HG03064 (cell line): ENCODE data around the gene APH1B.
"Not testable (repeated sequence)": the region's sequence is repeated elsewhere in the genome, so short reads cannot be mapped to it uniquely, and the experiment has no call there.

ENCODE experiments used
- ATAC-seq: cut with Tn5 transposase; IDR thresholded peaks from one replicate; pipeline ENCODE4 v1.9.1; 2021; ENCODE audit warnings: low read depth; ENCODE audit not compliant: unreplicated experiment

APH1B gene

GRCh38 chr15:63294359-63294758 is 17.0 kb downstream of the APH1B start:
- no peak for ATAC-seq

GRCh38 chr15:63295341-63295740 is 17.9 kb downstream of the APH1B start:
- ATAC-seq: no peak

- ATAC-seq: no peak
These were observed 18.8 kb downstream of the APH1B start for GRCh38 chr15:63296195-63296594.

GRCh38 chr15:63299943-63300575 is 22.7 kb downstream of the APH1B start:
- ATAC-seq: no peak

- no peak for ATAC-seq
These were observed 23.7 kb downstream of the APH1B start for GRCh38 chr15:63301088-63301487.

- no peak for ATAC-seq
These were observed 27.9 kb downstream of the APH1B start for GRCh38 chr15:63305260-63305659.

GRCh38 chr15:63306492-63307073 is 29.2 kb downstream of the APH1B start:
- ATAC-seq: no peak

- no peak for ATAC-seq
These were observed 31.1 kb downstream of the APH1B start for GRCh38 chr15:63308491-63308890.

- ATAC-seq: no peak
These were observed 31.5 kb downstream of the APH1B start for GRCh38 chr15:63308947-63309346.

- no peak for ATAC-seq
These were observed 33.2 kb downstream of the APH1B start for GRCh38 chr15:63310646-63311045.

- no peak for ATAC-seq
These were observed 34.9 kb downstream of the APH1B start for GRCh38 chr15:63312286-63312685.

- no peak for ATAC-seq
These were observed 36.4 kb downstream of the APH1B start for GRCh38 chr15:63313825-63314224.

GRCh38 chr15:63314409-63314808 is 37.0 kb downstream of the APH1B start:
- no peak for ATAC-seq

GRCh38 chr15:63318344-63318743 is 40.9 kb downstream of the APH1B start:
- no peak for ATAC-seq

GRCh38 chr15:63319065-63319464 is 41.7 kb downstream of the APH1B start:
- ATAC-seq: no peak

GRCh38 chr15:63320446-63320845 is 43.0 kb downstream of the APH1B start:
- not testable (repeated sequence) for ATAC-seq

GRCh38 chr15:63320981-63321380 is 43.6 kb downstream of the APH1B start:
- ATAC-seq: not testable (repeated sequence)

- ATAC-seq: no peak
These were observed 44.1 kb downstream of the APH1B start for GRCh38 chr15:63321462-63321861.

- no peak for ATAC-seq
These were observed 45.1 kb downstream of the APH1B start for GRCh38 chr15:63322541-63322940.

- no peak for ATAC-seq
These were observed 46.6 kb downstream of the APH1B start for GRCh38 chr15:63323798-63324563.

GRCh38 chr15:63324770-63325169 is 47.4 kb downstream of the APH1B start:
- ATAC-seq: no peak
